Tibial nerve (tissue), 4 donors: ENCODE measurements around the gene GNB1L. TPM values are rescaled to one million over a fixed set of nuclear protein-coding genes. Genes with fewer than 3 reads are reported as not detected.
A peak's percentile ranks its signal among the peaks of the same experiment; 100 is the strongest.

Experiments used
- DNase-seq, 2 donors: peaks; one replicate each; pipeline ENCODE4 v3.0.0-alpha.2; 2019; ENCODE audit warnings: low spot score in 2 of 2
- H3K27ac ChIP-seq, 4 donors: fragments of 200-600 bp; sonication (generic) in 3 of 4; one replicate each; pipeline ENCODE4 v1.5.1; 2017 to 2019; ENCODE audit warnings: mild to moderate bottlenecking in 1 of 4
- H3K27me3 ChIP-seq, 2 donors: fragments of 200-600 bp; sonication (generic) in 1 of 2; one replicate each; pipeline versions ENCODE4 v1.5.1 to v1.6.0; 2017 to 2019
- H3K36me3 ChIP-seq, 3 donors: fragments of 200-600 bp; sonication (generic); one replicate each; pipeline ENCODE4 v1.5.1; 2018 to 2019
- H3K4me1 ChIP-seq, 4 donors: fragments of 200-600 bp; sonication (generic) in 3 of 4; one replicate each; pipeline ENCODE4 v1.5.1; 2017 to 2019
- H3K4me3 ChIP-seq, 4 donors: fragments of 200-600 bp; sonication (generic) in 3 of 4; one replicate each; pipeline ENCODE4 v1.5.1; 2017 to 2019; ENCODE audit warnings: mild to moderate bottlenecking in 1 of 4, moderate library complexity in 1 of 4
- H3K9me3 ChIP-seq, 4 donors: fragments of 200-600 bp; sonication (generic) in 3 of 4; one replicate each; pipeline ENCODE4 v1.5.1; 2017 to 2019
- CTCF ChIP-seq, 5 experiments: fragments of 200-600 bp in 3 of 5; fragments of 450-650 bp in 2 of 5; sonication (generic) in 3 of 5; IDR thresholded peaks; one replicate each; pipeline ENCODE4 v1.5.1; 2016 to 2019; ENCODE audit warnings: antibody characterized with exemption in 5 of 5, mild to moderate bottlenecking in 3 of 5, moderate library complexity in 2 of 5
- EP300 ChIP-seq, 2 donors: sonication (generic); formaldehyde crosslinking; IDR thresholded peaks; one replicate each; pipeline ENCODE4 v1.6.1; 2017; ENCODE audit warnings: antibody characterized with exemption in 2 of 2, mild to moderate bottlenecking in 1 of 2
- POLR2A ChIP-seq, 2 donors: fragments of 450-650 bp; IDR thresholded peaks; one replicate each; pipeline ENCODE4 v1.6.1; 2017; ENCODE audit warnings: antibody characterized with exemption in 2 of 2, mild to moderate bottlenecking in 2 of 2, moderate library complexity in 2 of 2
- WGBS, 2 donors: methylation state at CpG; one replicate each; pipeline ENCODE4 v1.1.5; 2018; 5-methylcytosine and 5-hydroxymethylcytosine counted together
- total RNA-seq, 4 donors: library from RNA; depleted of rRNA; stranded (reverse); fragments of >200 nt; gene quantifications; one replicate each; pipeline ENCODE4 v1.1.0, GENCODE V29; 2016

GNB1L gene
- total RNA-seq, 4 donors from 2014 or later = 2.9 to 8.1 (median 6.3) TPM

DNA sequence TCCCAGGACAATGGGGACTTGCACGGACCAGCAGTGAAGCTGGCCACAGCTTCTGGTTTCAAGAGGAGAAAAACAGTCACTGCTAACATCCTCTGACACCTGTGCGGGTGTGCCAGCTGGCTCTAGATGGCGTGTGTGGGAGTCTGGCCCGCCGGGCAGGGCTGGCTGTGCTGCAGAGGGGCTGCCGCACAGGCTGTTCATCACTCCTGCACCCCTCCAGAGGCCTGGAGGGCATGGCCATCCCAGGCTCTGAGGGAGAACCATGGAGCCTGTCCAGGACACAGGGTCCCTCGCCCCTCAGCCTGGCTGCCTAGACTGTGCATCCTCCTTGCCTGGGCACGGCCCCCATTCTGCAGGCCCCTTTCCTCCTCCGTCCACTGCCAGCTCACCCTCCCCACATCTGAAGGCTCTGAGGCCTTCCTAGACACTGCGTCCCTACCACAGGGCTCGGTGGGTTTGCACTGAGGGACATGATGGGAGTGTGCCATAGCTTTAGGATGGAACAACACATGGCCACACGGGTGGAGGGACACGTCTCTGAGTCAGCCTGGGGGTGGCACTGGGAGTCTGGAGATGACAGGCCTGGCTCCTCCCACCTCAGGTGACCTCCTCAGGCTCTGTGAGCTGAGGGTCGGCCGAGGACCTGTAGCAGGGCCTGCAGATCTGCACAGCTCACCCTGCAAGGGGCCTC is 42.1 kb upstream of the GNB1L start:
- WGBS, 2 donors = 72 to 84% methylated on average over 8 to 14 of the region's 15 CpGs
- no peak for DNase-seq
- peaks cover 0 to 12% (median 9%) of the 10 kb centered on the region in 4 donors for H3K4me1 ChIP-seq
- no peak overlapping the region for H3K4me3 ChIP-seq
- no peaks in the 10 kb centered on the region for H3K27me3 ChIP-seq
- TF ChIP-seq EP300 (IDR thresholded peaks at IDR 0.05) = no peak
- no peak for TF ChIP-seq CTCF (IDR thresholded peaks at IDR 0.05)
- TF ChIP-seq POLR2A (IDR thresholded peaks at IDR 0.05) = no peak
- H3K36me3 ChIP-seq = peaks cover 0 to 85% (median 0%) of the 10 kb centered on the region in 3 donors
- H3K9me3 ChIP-seq = no peaks in the 10 kb centered on the region
- no peak overlapping the region for H3K27ac ChIP-seq

DNA sequence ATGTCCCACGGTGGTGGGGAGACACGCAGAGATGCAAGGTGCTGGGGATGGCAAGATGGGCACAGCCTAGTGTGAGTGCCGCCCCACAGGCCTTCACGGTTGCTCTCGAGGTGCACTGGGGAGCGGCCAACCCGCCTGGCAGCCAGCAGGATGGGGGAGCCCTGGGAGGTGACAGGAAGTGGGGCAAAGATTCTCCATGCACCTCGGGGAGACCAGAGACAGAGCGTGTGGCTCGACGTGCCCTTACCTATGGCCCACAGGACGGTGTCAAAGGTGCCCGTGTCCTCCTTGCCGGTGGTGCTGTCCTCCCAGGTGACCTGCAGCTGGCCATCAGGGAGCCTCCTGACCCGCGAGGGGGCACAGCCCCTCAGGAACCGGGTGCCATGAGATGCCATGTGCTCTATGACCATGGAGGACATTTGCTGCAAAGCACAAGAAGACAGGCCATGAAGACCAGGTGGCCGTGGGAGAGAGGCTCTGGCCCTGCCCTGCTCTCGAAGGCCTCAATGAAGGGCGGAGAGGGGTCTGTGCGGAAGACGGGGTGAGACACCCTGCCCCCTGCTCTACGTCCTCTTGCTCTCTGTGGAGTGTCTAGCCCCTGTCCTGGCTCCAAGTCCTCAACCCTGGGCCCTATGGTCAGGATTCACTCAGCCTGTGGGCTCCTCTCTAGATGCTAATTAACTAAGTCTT is 40.6 kb upstream of the GNB1L start:
- H3K27ac ChIP-seq = no peak overlapping the region
- DNase-seq = no peak
- WGBS, 2 donors = 92 to 95% methylated on average over 21 to 22 of the region's 23 CpGs
- H3K36me3 ChIP-seq = peaks cover 0 to 85% (median 0%) of the 10 kb centered on the region in 3 donors
- no peaks in the 10 kb centered on the region for H3K9me3 ChIP-seq
- peaks cover 0 to 26% (median 19%) of the 10 kb centered on the region in 4 donors for H3K4me1 ChIP-seq
- H3K4me3 ChIP-seq = no peak overlapping the region
- no peak for TF ChIP-seq EP300 (IDR thresholded peaks at IDR 0.05)
- no peak for TF ChIP-seq POLR2A (IDR thresholded peaks at IDR 0.05)
- no peak for TF ChIP-seq CTCF (IDR thresholded peaks at IDR 0.05)
- no peaks in the 10 kb centered on the region for H3K27me3 ChIP-seq

DNA sequence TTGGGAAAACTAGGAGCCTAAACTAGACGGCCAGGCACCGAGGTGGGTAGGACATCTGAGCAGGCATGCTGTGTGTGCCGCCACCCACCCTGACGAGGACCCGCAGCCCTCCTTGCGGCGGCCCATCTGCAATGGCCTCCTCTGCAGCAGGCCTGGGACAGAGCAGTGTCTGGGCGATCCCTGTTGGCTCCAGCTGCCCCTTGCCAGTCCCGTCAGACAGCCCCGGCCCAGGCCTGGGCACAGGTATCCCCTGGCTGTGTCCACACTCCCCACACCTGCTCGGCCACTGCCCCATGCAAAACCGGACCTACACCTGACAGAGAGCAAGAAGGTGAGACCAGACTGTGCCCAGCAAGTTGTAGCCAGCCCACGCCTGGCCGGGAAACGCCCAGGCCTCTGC is 38.7 kb upstream of the GNB1L start:
- Histone ChIP-seq H3K36me3 (peaks cover 0 to 79% (median 0%) of the 10 kb centered on the region in 3 donors), H3K4me3 (no peak overlapping the region), H3K9me3 (no peaks in the 10 kb centered on the region), H3K4me1 (peaks cover 0 to 26% (median 19%) of the 10 kb centered on the region in 4 donors), H3K27me3 (no peaks in the 10 kb centered on the region), H3K27ac (peak overlapping the region in 1 of 4 donors; percentile 23)
- DNase-seq = no peak
- TF ChIP-seq EP300 (IDR thresholded peaks at IDR 0.05) (no peak), POLR2A (IDR thresholded peaks at IDR 0.05) (no peak), CTCF (IDR thresholded peaks at IDR 0.05) (no peak)
- 91 to 96% methylated on average over 10 to 11 of the region's 15 CpGs for WGBS, 2 donors

- H3K36me3 ChIP-seq = peaks cover 0 to 79% (median 0%) of the 10 kb centered on the region in 3 donors
These were observed 38.3 kb upstream of the GNB1L start for GRCh38 chr22:19892925-19893324.

More at GRCh38 chr22:19892925-19893324, 38.3 kb upstream of the GNB1L start:
- peaks cover 0 to 26% (median 19%) of the 10 kb centered on the region in 4 donors for H3K4me1 ChIP-seq
- H3K4me3 ChIP-seq = no peak overlapping the region
- no peaks in the 10 kb centered on the region for H3K27me3 ChIP-seq
- peak overlapping the region in 1 of 4 donors; percentile 23 for H3K27ac ChIP-seq
- H3K9me3 ChIP-seq = no peaks in the 10 kb centered on the region
- WGBS, 2 donors = 84 to 85% methylated on average over 13 of the region's 13 CpGs
- TF ChIP-seq CTCF (IDR thresholded peaks at IDR 0.05) (no peak), EP300 (IDR thresholded peaks at IDR 0.05) (no peak), POLR2A (IDR thresholded peaks at IDR 0.05) (no peak)
- DNase-seq = no peak
